ENCODE results near the gene STON1.

GRCh38 chr2:48572816-48573215 lies 42.9 kb downstream of the STON1 start:
- TF ChIP-seq CTCF (IDR thresholded peaks at IDR 0.05; ENCODE audit: low read length) (no peak), EZH2 (IDR thresholded peaks at IDR 0.05; ENCODE audit: borderline replicate concordance, low read length) (no peak)
